ENCODE results near the gene TESK1. TPM values are rescaled to one million over a fixed set of nuclear protein-coding genes. Genes with fewer than 3 reads are reported as not detected.

The TESK1 gene
- total and polyA plus RNA-seq, 2 of the 8 experiments (the other 6 are each of a cell fraction or from before 2014, with no cell fraction given), result 13.5 to 13.9 TPM

DNA sequence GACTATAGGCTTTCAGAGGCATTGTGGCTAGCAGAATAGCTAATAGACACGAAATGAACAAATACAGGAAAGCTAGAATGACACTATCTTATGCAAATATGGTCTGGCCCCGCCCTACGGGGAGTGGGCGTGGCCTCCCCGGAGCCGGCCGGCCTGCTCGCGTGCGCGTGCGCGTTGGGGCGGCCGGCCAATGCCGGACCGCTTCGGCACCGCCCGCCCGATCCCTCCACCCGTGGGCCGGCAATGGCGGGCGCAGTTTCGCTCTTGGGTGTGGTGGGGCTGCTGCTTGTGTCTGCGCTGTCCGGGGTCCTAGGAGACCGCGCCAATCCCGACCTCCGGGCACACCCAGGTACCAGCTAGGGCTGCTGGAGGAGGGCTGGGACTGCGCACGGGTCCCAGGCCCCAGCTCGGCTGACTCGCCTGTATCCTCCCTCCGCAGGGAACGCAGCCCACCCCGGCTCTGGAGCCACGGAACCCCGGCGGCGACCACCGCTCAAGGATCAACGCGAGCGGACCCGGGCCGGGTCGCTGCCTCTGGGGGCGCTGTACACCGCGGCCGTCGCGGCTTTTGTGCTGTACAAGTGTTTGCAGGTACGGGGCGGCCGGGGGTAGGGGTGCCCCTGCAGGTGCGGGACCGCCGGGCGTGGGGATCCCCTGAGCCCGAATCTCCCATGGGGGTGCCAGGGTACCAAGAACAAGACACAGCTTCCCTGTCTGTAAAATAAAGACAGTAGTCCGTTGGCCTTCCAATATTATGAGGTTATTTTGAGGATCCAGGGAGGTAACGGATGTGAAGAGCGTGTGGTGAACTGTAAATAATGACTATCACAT lies 53.3 kb downstream of the TESK1 start, which contains the start of gene CCDC107 (continued):
- TF ChIP-seq HDAC2 (IDR thresholded peaks at IDR 0.05; ENCODE audit: borderline replicate concordance in 1 of 2, low read depth in 2 of 2, low read length in 2 of 2), result peak in 1 of 2 experiments; percentile 68; a peak in 2 of 4 replicates
- TF ChIP-seq ASH2L (IDR thresholded peaks at IDR 0.05; ENCODE audit: low read length), result peak; percentile 77
- TF ChIP-seq RNF2 (IDR thresholded peaks at IDR 0.05; ENCODE audit: borderline replicate concordance, low read depth, low read length, missing control alignments, poor library complexity, severe bottlenecking), result no peak
- TF ChIP-seq NRF1 (IDR thresholded peaks at IDR 0.05; ENCODE audit: low read depth, low read length), result peak; percentile 73
- TF ChIP-seq TAF7 (optimal IDR thresholded peaks at IDR 0.05; ENCODE audit: borderline replicate concordance, low read depth, low read length), result peak; percentile 43
- TF ChIP-seq BACH1 (IDR thresholded peaks at IDR 0.05; ENCODE audit: low read length), result peak; percentile 71
- 0 out of 2 replicates have a peak, but pooled peaks have one; percentile 84 for TF ChIP-seq RBBP5 (IDR thresholded peaks at IDR 0.05; ENCODE audit: borderline replicate concordance, low read depth, low read length)
- TF ChIP-seq, protein P1, sequence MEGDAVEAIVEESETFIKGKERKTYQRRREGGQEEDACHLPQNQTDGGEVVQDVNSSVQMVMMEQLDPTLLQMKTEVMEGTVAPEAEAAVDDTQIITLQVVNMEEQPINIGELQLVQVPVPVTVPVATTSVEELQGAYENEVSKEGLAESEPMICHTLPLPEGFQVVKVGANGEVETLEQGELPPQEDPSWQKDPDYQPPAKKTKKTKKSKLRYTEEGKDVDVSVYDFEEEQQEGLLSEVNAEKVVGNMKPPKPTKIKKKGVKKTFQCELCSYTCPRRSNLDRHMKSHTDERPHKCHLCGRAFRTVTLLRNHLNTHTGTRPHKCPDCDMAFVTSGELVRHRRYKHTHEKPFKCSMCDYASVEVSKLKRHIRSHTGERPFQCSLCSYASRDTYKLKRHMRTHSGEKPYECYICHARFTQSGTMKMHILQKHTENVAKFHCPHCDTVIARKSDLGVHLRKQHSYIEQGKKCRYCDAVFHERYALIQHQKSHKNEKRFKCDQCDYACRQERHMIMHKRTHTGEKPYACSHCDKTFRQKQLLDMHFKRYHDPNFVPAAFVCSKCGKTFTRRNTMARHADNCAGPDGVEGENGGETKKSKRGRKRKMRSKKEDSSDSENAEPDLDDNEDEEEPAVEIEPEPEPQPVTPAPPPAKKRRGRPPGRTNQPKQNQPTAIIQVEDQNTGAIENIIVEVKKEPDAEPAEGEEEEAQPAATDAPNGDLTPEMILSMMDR (IDR thresholded peaks at IDR 0.05; ENCODE audit: control extremely low read depth in 1 of 3, insufficient read depth in 1 of 3, low read depth in 1 of 3, low read length in 3 of 3), result peak; percentile 64 to 71 (median 64)
- TF ChIP-seq BCL11A (IDR thresholded peaks at IDR 0.05; ENCODE audit: low read depth in 2 of 2, low read length in 2 of 2), result no peak
- 0 out of 2 replicates have a peak, but pooled peaks have one; percentile 41 for TF ChIP-seq SP1 (IDR thresholded peaks at IDR 0.05; ENCODE audit: low read depth, low read length)
- TF ChIP-seq SRF (IDR thresholded peaks at IDR 0.05; ENCODE audit: low read depth, low read length), result no peak
- no peak for TF ChIP-seq BRCA1 (IDR thresholded peaks at IDR 0.05; ENCODE audit: low read depth, low read length)
- TF ChIP-seq, protein P2, sequence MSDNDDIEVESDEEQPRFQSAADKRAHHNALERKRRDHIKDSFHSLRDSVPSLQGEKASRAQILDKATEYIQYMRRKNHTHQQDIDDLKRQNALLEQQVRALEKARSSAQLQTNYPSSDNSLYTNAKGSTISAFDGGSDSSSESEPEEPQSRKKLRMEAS (IDR thresholded peaks at IDR 0.05), result no peak
